ENCODE results near the gene ZNF629. TPM values are rescaled to one million over a fixed set of nuclear protein-coding genes. Genes with fewer than 3 reads are reported as not detected.

ZNF629 gene
- total RNA-seq, 4 donors from 2014 or later, result 5.0 to 11.4 (median 6.2) TPM

DNA sequence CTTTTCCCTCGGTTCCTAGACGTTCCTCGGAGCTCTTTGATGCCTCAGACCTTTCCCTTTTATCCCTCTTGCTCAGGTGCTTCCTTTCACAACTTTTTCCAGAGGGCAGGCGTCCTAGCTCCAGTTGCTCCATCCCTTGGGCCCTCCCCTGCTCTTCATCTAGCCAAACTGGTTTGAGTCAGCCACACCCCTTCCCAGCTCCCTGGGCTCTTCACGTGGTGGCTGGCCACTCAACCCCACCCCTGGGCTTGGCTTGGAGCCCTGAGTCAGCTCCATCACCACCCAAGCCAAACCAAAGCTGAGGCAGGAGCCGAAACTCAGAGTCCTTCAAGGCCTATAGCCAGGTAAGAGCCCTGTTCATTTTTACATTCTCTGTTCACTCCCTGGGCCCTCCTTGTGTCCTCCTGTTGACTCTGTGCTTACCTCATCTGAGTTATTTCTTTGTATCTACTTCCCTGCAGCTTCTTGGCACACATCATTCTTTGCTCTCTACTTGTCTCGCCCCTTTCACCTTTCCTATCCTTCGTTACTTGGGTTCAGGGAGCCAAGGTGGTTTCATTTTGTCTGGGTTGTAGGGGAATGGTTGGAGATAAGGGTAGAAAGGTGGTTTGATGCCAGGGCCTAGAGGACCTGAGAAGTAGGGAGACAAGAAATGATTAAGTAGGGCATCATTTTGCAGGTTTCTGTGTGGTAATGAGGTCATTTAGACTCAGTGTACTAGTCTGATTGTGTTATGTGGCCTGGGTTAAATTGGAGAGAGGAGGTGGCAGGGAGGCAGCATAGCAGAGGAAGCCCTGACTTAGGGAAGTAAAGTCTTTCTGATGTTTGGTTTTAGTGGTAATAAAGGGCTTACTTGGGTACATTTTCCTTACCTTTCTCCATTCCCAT lies 46.4 kb downstream of the ZNF629 start:
- Histone ChIP-seq H3K27ac (peak overlapping the region; percentile 79 to 95 (median 90)), H3K4me3 (peak overlapping the region; percentile 15 to 46 (median 37)), H3K27me3 (no peaks in the 10 kb centered on the region), H3K36me3 (peaks cover 47 to 80% (median 48%) of the 10 kb centered on the region in 3 donors), H3K4me1 (peaks cover 13 to 38% (median 29%) of the 10 kb centered on the region in 3 donors), H3K9me3 (no peaks in the 10 kb centered on the region)
- 13 to 21% methylated on average over 8 of the region's 8 CpGs for WGBS, 2 donors
- intact Hi-C loops (cut with DNase I), result no loop called here
- no peak for DNase-seq
- TF ChIP-seq, protein P1, sequence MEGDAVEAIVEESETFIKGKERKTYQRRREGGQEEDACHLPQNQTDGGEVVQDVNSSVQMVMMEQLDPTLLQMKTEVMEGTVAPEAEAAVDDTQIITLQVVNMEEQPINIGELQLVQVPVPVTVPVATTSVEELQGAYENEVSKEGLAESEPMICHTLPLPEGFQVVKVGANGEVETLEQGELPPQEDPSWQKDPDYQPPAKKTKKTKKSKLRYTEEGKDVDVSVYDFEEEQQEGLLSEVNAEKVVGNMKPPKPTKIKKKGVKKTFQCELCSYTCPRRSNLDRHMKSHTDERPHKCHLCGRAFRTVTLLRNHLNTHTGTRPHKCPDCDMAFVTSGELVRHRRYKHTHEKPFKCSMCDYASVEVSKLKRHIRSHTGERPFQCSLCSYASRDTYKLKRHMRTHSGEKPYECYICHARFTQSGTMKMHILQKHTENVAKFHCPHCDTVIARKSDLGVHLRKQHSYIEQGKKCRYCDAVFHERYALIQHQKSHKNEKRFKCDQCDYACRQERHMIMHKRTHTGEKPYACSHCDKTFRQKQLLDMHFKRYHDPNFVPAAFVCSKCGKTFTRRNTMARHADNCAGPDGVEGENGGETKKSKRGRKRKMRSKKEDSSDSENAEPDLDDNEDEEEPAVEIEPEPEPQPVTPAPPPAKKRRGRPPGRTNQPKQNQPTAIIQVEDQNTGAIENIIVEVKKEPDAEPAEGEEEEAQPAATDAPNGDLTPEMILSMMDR (IDR thresholded peaks at IDR 0.05), result no peak
- no peak for TF ChIP-seq POLR2A (IDR thresholded peaks at IDR 0.05)

DNA sequence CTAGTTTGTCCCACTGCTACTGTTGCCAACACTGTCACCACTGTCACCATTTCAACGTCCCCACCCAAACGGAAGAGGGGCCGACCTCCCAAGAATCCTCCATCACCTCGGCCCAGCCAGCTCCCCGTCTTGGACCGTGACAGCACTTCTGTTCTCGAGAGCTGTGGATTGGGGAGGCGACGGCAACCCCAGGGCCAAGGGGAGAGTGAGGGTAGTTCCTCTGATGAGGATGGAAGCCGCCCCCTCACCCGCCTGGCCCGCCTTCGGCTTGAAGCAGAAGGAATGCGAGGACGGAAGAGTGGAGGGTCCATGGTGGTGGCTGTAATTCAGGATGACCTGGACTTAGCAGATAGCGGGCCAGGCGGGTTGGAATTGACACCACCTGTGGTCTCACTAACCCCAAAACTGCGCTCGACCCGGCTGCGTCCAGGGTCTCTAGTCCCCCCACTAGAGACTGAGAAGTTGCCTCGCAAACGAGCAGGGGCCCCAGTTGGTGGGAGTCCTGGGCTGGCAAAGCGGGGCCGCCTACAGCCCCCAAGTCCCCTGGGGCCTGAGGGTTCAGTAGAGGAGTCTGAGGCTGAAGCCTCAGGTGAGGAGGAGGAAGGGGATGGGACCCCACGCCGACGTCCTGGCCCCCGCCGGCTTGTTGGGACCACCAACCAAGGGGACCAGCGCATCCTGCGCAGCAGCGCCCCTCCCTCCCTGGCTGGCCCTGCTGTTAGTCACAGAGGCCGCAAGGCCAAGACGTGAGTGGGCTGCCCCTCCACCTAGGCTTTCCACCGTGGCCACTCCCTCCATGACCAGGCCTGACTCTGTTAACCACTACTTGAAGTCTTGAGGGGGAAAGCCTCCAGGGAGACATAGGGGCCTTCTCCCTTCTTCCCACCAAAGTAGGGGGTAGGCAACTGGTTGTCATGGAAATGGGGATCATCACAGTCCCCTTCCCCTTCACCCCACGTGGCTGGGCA lies 47.7 kb downstream of the ZNF629 start:
- H3K9me3 ChIP-seq, result no peaks in the 10 kb centered on the region
- WGBS, 2 donors, result 80 to 83% methylated on average over 7 to 10 of the region's 37 CpGs

DNA sequence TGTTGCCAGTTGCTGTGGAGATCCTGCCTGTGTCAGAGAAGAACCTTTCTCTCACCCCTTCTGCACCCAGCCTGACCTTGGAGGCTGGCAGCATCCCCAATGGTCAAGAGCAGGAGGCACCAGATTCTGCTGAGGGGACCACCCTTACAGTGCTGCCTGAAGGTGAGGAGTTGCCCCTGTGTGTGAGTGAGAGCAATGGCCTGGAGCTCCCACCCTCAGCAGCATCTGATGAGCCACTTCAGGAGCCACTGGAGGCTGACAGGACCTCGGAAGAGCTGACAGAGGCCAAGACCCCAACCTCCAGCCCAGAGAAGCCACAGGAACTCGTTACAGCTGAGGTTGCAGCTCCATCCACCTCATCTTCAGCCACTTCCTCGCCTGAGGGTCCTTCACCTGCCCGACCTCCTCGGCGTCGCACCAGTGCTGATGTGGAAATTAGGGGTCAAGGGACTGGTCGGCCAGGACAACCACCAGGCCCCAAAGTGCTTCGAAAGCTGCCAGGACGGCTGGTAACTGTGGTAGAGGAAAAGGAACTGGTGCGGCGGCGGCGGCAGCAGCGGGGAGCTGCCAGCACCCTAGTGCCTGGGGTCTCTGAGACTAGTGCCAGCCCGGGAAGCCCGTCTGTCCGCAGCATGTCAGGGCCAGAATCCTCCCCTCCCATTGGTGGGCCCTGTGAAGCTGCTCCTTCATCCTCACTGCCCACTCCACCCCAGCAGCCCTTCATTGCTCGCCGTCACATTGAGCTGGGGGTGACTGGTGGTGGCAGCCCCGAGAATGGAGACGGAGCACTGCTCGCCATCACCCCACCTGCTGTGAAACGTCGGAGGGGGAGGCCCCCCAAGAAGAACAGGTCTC lies 49.0 kb downstream of the ZNF629 start:
- TF ChIP-seq, protein P1 (IDR thresholded peaks at IDR 0.05), result no peak
- no peak for TF ChIP-seq POLR2A (IDR thresholded peaks at IDR 0.05)
- Histone ChIP-seq H3K4me1 (peaks cover 13 to 38% (median 29%) of the 10 kb centered on the region in 3 donors), H3K4me3 (no peak overlapping the region), H3K9me3 (no peaks in the 10 kb centered on the region), H3K27me3 (no peaks in the 10 kb centered on the region), H3K36me3 (peaks cover 38 to 82% (median 59%) of the 10 kb centered on the region in 3 donors), H3K27ac (no peak overlapping the region)
- intact Hi-C loops (cut with DNase I), result no loop called here
- 80 to 90% methylated on average over 2 to 21 of the region's 25 CpGs for WGBS, 2 donors
- DNase-seq, result no peak

More for the DNA sequence above, 47.7 kb downstream of the ZNF629 start:
- intact Hi-C loops (cut with DNase I), result no loop called here
- Histone ChIP-seq H3K27me3 (no peaks in the 10 kb centered on the region), H3K4me1 (peaks cover 13 to 38% (median 29%) of the 10 kb centered on the region in 3 donors), H3K4me3 (no peak overlapping the region), H3K36me3 (peaks cover 43 to 82% (median 56%) of the 10 kb centered on the region in 3 donors), H3K27ac (peak overlapping the region; percentile 79 to 95 (median 90))
- TF ChIP-seq, protein P1 (IDR thresholded peaks at IDR 0.05), result no peak
- no peak for TF ChIP-seq POLR2A (IDR thresholded peaks at IDR 0.05)
- DNase-seq, result no peak

DNA sequence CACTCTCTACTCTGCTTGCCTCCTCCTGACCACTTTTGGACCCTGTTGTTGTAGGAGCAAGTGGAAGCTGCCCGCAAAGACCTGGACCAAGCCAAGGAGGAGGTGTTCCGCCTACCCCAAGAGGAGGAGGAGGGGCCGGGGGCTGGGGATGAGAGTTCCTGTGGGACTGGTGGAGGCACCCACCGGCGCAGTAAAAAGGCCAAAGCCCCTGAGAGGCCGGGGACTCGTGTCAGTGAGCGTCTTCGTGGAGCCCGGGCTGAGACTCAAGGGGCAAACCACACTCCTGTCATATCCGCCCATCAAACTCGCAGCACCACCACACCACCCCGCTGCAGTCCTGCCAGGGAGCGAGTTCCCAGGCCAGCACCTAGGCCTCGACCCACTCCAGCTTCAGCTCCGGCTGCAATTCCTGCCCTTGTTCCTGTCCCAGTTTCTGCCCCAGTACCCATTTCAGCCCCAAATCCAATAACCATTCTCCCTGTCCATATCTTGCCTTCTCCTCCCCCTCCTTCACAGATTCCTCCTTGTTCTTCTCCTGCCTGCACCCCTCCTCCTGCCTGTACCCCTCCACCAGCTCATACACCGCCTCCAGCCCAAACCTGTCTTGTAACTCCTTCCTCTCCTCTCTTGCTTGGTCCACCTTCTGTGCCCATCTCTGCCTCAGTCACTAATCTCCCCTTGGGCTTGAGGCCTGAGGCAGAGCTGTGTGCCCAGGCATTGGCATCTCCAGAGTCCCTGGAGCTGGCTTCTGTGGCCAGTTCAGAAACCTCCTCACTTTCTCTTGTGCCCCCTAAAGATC lies 49.8 kb downstream of the ZNF629 start:
- Histone ChIP-seq H3K4me3 (no peak overlapping the region), H3K27me3 (no peaks in the 10 kb centered on the region), H3K27ac (no peak overlapping the region), H3K4me1 (peaks cover 13 to 34% (median 28%) of the 10 kb centered on the region in 3 donors), H3K36me3 (peaks cover 35 to 82% (median 59%) of the 10 kb centered on the region in 3 donors), H3K9me3 (no peaks in the 10 kb centered on the region)
- WGBS, 2 donors, result 87 to 93% methylated on average over 11 to 15 of the region's 17 CpGs
- intact Hi-C loops (cut with DNase I), result no loop called here
- TF ChIP-seq, protein P1 (IDR thresholded peaks at IDR 0.05), result no peak
- TF ChIP-seq POLR2A (IDR thresholded peaks at IDR 0.05), result no peak
- no peak for DNase-seq
